GM18873 (cell line): Measurements from ENCODE around the gene MYH10.

ENCODE experiments used
- ATAC-seq: cut with Tn5 transposase; IDR thresholded peaks from one replicate; pipeline ENCODE4 v1.9.1; 2021; ENCODE audit warnings: mild to moderate bottlenecking, moderate library complexity, moderate number of reproducible peaks; ENCODE audit not compliant: unreplicated experiment, low FRiP score

MYH10 gene

GRCh38 chr17:8500609-8501008 lies 129.9 kb downstream of the MYH10 start:
- ATAC-seq = no peak

GRCh38 chr17:8499614-8500013 lies 130.9 kb downstream of the MYH10 start:
- ATAC-seq = no peak

GRCh38 chr17:8499171-8499570 lies 131.4 kb downstream of the MYH10 start:
- ATAC-seq = no peak

GRCh38 chr17:8496081-8496480 lies 134.4 kb downstream of the MYH10 start:
- ATAC-seq = no peak

GRCh38 chr17:8494506-8495111 lies 135.9 kb downstream of the MYH10 start:
- ATAC-seq = no peak

- no peak for ATAC-seq
Observed at GRCh38 chr17:8494021-8494420, 136.5 kb downstream of the MYH10 start.

GRCh38 chr17:8492121-8492520 lies 138.4 kb downstream of the MYH10 start:
- ATAC-seq = no peak

GRCh38 chr17:8490256-8491023 lies 140.1 kb downstream of the MYH10 start:
- ATAC-seq = no peak

GRCh38 chr17:8489841-8490240 lies 140.7 kb downstream of the MYH10 start:
- no peak for ATAC-seq

GRCh38 chr17:8488901-8489300 lies 141.6 kb downstream of the MYH10 start:
- no peak for ATAC-seq

- no peak for ATAC-seq
Observed at GRCh38 chr17:8488491-8488890, 142.0 kb downstream of the MYH10 start.

GRCh38 chr17:8487743-8488142 lies 142.8 kb downstream of the MYH10 start:
- ATAC-seq = no peak

- ATAC-seq = no peak
Observed at GRCh38 chr17:8487130-8487645, 143.3 kb downstream of the MYH10 start.

GRCh38 chr17:8485491-8485890 lies 145.0 kb downstream of the MYH10 start:
- ATAC-seq = no peak

- ATAC-seq = no peak
Observed at GRCh38 chr17:8484465-8484864, 146.1 kb downstream of the MYH10 start.

- ATAC-seq = no peak
Observed at GRCh38 chr17:8482546-8482945, 148.0 kb downstream of the MYH10 start.

GRCh38 chr17:8481703-8482102 lies 148.8 kb downstream of the MYH10 start:
- no peak for ATAC-seq

GRCh38 chr17:8481089-8481488 lies 149.4 kb downstream of the MYH10 start:
- no peak for ATAC-seq

- ATAC-seq = no peak
Observed at GRCh38 chr17:8480011-8480976, 150.2 kb downstream of the MYH10 start.

- ATAC-seq = no peak
Observed at GRCh38 chr17:8479431-8479947, 151.0 kb downstream of the MYH10 start.
